SU-DHL-6 (cell line): ENCODE measurements around the gene STAG2.
A peak's percentile ranks its signal among the peaks of the same experiment; 100 is the strongest.

Source experiments
- H2AFZ ChIP-seq: fragments of 200-600 bp; sonication (generic); 2 replicates; pipeline ENCODE4 v1.6.1; 2014; ENCODE audit warnings: low read depth, mild to moderate bottlenecking, moderate library complexity, mixed read lengths, antibody characterized with exemption, low read length; ENCODE audit not compliant: severe bottlenecking
- H3F3A ChIP-seq: fragments of 200-600 bp; shearing (Covaris generic); 2 replicates; pipeline ENCODE4 v1.6.0; 2016; ENCODE audit warnings: antibody characterized with exemption, mild to moderate bottlenecking; ENCODE audit not compliant: insufficient read depth
- H3K27ac ChIP-seq: fragments of 200-600 bp; sonication (generic); 2 replicates; pipeline ENCODE4 v1.5.1; 2016; ENCODE audit warnings: low read depth, mild to moderate bottlenecking, low read length, moderate library complexity, mixed read lengths
- H3K27me3 ChIP-seq: fragments of 200-600 bp; sonication (generic), shearing (Covaris generic); 2 replicates; pipeline ENCODE4 v1.6.0; 2014; ENCODE audit warnings: mild to moderate bottlenecking, low read length
- H3K36me3 ChIP-seq: fragments of 200-600 bp; sonication (generic); 2 replicates; pipeline ENCODE4 v1.6.1; 2014; ENCODE audit warnings: mild to moderate bottlenecking, low read length, mixed read lengths
- H3K4me2 ChIP-seq: fragments of 300-600, 200-600 bp; shearing (Covaris generic), sonication (generic); 2 replicates; pipeline ENCODE4 v1.6.0; 2014; ENCODE audit warnings: low read length, low read depth, mild to moderate bottlenecking; ENCODE audit not compliant: poor library complexity, severe bottlenecking
- H3K4me3 ChIP-seq: fragments of 200-600 bp; sonication (generic); 2 replicates; pipeline ENCODE4 v1.5.1; 2014; ENCODE audit warnings: antibody characterized with exemption, low read length, mild to moderate bottlenecking, mixed read lengths; ENCODE audit not compliant: insufficient read depth, poor library complexity, severe bottlenecking
- H3K79me2 ChIP-seq: fragments of 200-600 bp; sonication (generic); 2 replicates; pipeline ENCODE4 v1.6.1; 2014; ENCODE audit warnings: mild to moderate bottlenecking, low read length, moderate library complexity; ENCODE audit not compliant: insufficient read depth
- H3K9ac ChIP-seq: fragments of 200-600 bp; sonication (generic); 2 replicates; pipeline ENCODE4 v1.7.0; 2014; ENCODE audit warnings: mild to moderate bottlenecking, low read length
- H3K9me2 ChIP-seq: fragments of 200-600 bp; sonication (generic); replicated peaks from 2 replicates; pipeline ENCODE4 v1.6.1; 2014; ENCODE audit warnings: low read length; ENCODE audit not compliant: insufficient read depth
- H3K9me3 ChIP-seq: fragments of 200-600 bp; sonication (generic); 2 replicates; pipeline ENCODE4 v1.6.1; 2014; ENCODE audit warnings: low read length, mixed read lengths; ENCODE audit not compliant: insufficient read depth
- H4K20me1 ChIP-seq: fragments of 200-600 bp; sonication (generic); 2 replicates; pipeline ENCODE4 v1.6.1; 2014; ENCODE audit warnings: low read depth, mild to moderate bottlenecking, antibody characterized with exemption, low read length, moderate library complexity, mixed read lengths
- EZH2phosphoT487 ChIP-seq: fragments of 200-600 bp; sonication (generic), shearing (Covaris generic); conservative IDR thresholded peaks from 2 replicates; pipeline ENCODE4 v1.6.1; 2018; ENCODE audit warnings: mild to moderate bottlenecking, antibody characterized with exemption, low read length, moderate library complexity, mixed read lengths
- TF ChIP-seq, protein P1 (sequence below): fragments of 200-600 bp; sonication (generic); IDR thresholded peaks from one replicate; pipeline ENCODE4 v1.5.1; 2017; ENCODE audit warnings: antibody characterized with exemption, mild to moderate bottlenecking, low read length, moderate library complexity; ENCODE audit not compliant: insufficient read depth, poor library complexity, severe bottlenecking

The STAG2 gene

DNA sequence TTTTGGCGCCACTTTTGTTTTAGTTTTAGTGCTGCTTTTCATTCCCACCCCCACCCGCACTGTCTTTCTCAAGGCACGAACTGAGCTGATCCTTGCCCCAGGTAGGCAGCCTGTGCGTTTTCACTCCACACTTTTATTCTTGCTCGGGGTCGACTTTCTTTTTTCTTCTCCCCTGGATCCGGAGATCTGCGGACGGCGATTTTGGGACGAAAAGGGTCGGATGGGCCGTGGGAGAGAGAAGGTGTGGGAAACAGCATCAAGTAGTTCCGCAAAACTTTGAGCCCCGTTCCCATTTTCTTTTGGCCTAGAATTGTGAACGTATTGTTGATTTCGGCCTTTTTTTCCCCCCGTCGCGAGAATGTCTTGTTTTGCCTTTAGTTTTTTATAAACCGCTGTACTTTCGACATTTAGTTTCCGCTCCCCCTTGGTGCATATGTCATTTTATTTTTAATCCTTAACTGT, 531 bp downstream of the STAG2 start:
- H3K27me3 ChIP-seq, result no peaks in the 10 kb centered on the region
- TF ChIP-seq, protein P1, sequence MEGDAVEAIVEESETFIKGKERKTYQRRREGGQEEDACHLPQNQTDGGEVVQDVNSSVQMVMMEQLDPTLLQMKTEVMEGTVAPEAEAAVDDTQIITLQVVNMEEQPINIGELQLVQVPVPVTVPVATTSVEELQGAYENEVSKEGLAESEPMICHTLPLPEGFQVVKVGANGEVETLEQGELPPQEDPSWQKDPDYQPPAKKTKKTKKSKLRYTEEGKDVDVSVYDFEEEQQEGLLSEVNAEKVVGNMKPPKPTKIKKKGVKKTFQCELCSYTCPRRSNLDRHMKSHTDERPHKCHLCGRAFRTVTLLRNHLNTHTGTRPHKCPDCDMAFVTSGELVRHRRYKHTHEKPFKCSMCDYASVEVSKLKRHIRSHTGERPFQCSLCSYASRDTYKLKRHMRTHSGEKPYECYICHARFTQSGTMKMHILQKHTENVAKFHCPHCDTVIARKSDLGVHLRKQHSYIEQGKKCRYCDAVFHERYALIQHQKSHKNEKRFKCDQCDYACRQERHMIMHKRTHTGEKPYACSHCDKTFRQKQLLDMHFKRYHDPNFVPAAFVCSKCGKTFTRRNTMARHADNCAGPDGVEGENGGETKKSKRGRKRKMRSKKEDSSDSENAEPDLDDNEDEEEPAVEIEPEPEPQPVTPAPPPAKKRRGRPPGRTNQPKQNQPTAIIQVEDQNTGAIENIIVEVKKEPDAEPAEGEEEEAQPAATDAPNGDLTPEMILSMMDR, result no peak
- no peak for TF ChIP-seq EZH2phosphoT487
- H3K36me3 ChIP-seq, result no peaks in the 10 kb centered on the region
- H3K9me3 ChIP-seq, result no peaks in the 10 kb centered on the region
- H3K9me2 ChIP-seq, result no peaks in the 10 kb centered on the region
- H4K20me1 ChIP-seq, result peaks cover 8% of the 10 kb centered on the region; the same call in 1 of the 2 replicates
- peak overlapping the region; percentile 99 for H3K4me2 ChIP-seq
- H3K4me3 ChIP-seq, result peak overlapping the region; percentile 89
- no peak overlapping the region for H2AFZ ChIP-seq
- H3K9ac ChIP-seq, result peak overlapping the region; percentile 99
- peak overlapping the region; percentile 93 for H3K27ac ChIP-seq
- H3F3A ChIP-seq, result peaks cover 10% of the 10 kb centered on the region; the same call in 1 of the 2 replicates
- peaks cover 64% of the 10 kb centered on the region for H3K79me2 ChIP-seq

DNA sequence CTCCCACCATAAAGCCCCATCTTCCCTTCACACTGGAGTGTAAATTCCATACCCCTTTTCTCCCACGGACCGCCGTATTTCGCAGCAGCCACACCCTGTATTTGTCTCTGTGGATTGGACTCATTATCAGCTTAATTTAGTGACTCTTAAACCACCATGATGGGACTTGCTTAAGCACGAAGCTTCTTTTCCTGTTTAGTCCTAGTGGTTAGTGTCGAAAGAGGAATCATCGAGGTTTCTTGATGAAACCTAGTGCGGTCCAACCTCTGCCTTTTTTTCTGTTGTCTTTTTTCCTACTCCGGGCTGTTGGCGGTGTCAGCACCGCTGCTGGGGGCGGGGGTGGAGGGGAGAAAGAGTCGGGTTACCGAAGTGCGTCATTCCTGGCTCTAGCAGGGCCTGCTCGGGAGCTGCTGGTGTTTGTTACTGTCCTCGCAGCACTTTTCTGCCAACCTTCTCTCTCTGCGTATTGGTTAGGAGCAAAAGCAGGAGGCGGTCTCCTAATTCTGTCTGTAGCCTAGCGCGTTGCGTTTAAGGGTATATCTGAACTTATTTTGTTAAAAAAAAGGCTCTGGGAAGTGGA, 1.4 kb downstream of the STAG2 start:
- H3K4me3 ChIP-seq, result peak overlapping the region; percentile 89
- no peak for TF ChIP-seq EZH2phosphoT487
- TF ChIP-seq, protein P1, result no peak
- no peaks in the 10 kb centered on the region for H3K27me3 ChIP-seq
- H3K9ac ChIP-seq, result peak overlapping the region; percentile 99
- peak overlapping the region; percentile 99 for H3K4me2 ChIP-seq
- no peaks in the 10 kb centered on the region for H3K36me3 ChIP-seq
- peaks cover 10% of the 10 kb centered on the region; the same call in 1 of the 2 replicates for H3F3A ChIP-seq
- no peaks in the 10 kb centered on the region for H3K9me3 ChIP-seq
- peak overlapping the region; percentile 93 for H3K27ac ChIP-seq
- peaks cover 8% of the 10 kb centered on the region; the same call in 1 of the 2 replicates for H4K20me1 ChIP-seq
- no peaks in the 10 kb centered on the region for H3K9me2 ChIP-seq
- H3K79me2 ChIP-seq, result peaks cover 72% of the 10 kb centered on the region
- H2AFZ ChIP-seq, result no peak overlapping the region

DNA sequence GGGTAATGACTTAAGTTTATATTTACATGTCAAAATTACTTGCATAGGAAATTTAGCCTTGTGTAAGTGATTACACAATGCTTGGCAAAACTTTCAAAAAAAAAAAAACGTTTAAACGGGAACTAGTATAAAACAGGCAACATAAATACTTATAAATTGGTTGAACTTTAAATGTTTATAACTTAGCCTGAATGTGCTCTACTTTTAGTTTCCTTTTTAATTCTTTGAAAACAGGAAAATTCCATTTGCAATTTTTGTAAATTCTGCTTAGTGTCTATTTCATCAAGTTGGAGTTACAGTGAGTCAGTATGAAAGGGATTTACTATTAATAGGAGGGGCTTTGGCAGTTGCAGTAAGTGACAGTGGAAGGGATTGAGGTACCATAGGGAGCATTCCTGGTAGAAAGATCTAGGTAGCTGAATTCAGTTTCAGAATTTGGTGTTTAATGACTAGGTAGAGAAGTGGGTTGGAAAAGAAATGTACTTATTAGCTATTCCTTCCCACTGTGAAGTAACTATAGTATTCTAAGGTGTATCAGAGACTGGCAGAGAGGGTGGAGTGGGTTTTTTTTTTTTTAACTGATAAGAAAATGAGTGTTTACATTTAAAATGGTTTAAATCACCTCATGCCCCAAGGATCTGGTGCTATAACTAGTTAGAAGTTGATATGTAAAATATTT, 2.8 kb downstream of the STAG2 start:
- peak overlapping the region; percentile 89 for H3K4me3 ChIP-seq
- H4K20me1 ChIP-seq, result peaks cover 12% of the 10 kb centered on the region; the same call in 1 of the 2 replicates
- H3K9me3 ChIP-seq, result no peaks in the 10 kb centered on the region
- TF ChIP-seq EZH2phosphoT487, result no peak
- TF ChIP-seq, protein P1, result no peak
- H3K79me2 ChIP-seq, result peaks cover 87% of the 10 kb centered on the region
- no peaks in the 10 kb centered on the region for H3K27me3 ChIP-seq
- no peak overlapping the region for H3K27ac ChIP-seq
- peak overlapping the region; percentile 99; the same call in 1 of the 2 replicates for H3K9ac ChIP-seq
- H3K9me2 ChIP-seq, result no peaks in the 10 kb centered on the region
- no peak overlapping the region for H2AFZ ChIP-seq
- H3K36me3 ChIP-seq, result no peaks in the 10 kb centered on the region
- peaks cover 10% of the 10 kb centered on the region; the same call in 1 of the 2 replicates for H3F3A ChIP-seq
- peak overlapping the region; percentile 99 for H3K4me2 ChIP-seq
